NT2/D1 (cell line): ENCODE results near the gene BPI.

Experiments used
- DNase-seq: peaks from one replicate; pipeline ENCODE4 v3.0.0-alpha.2; 2011; ENCODE audit warnings: low read depth, low spot score
- H3K27me3 ChIP-seq: 2 replicates; pipeline ENCODE4 v1.6.0; 2011; ENCODE audit warnings: mild to moderate bottlenecking; ENCODE audit not compliant: insufficient read length, insufficient read depth
- H3K36me3 ChIP-seq: 2 replicates; pipeline ENCODE4 v1.6.1; 2011; ENCODE audit warnings: mild to moderate bottlenecking, low read length, mixed read lengths; ENCODE audit not compliant: insufficient read depth, insufficient read length
- H3K4me1 ChIP-seq: 2 replicates; pipeline ENCODE4 v1.5.1; 2011; ENCODE audit not compliant: insufficient read depth, insufficient read length
- H3K4me3 ChIP-seq: 2 replicates; pipeline ENCODE4 v1.5.1; 2011; ENCODE audit warnings: low read depth; ENCODE audit not compliant: insufficient read length
- H3K9ac ChIP-seq: 2 replicates; pipeline ENCODE4 v1.6.0; 2011; ENCODE audit warnings: low read depth; ENCODE audit not compliant: insufficient read length
- H3K9me3 ChIP-seq: 2 replicates; pipeline ENCODE4 v1.5.1; 2011; ENCODE audit warnings: mild to moderate bottlenecking, low read length; ENCODE audit not compliant: insufficient read depth
- SUZ12 ChIP-seq: IDR thresholded peaks from 2 replicates; pipeline ENCODE4 v1.6.1; 2011; ENCODE audit not compliant: insufficient read length, insufficient read depth; ENCODE audit errors: extremely low read depth
- YY1 ChIP-seq: IDR thresholded peaks from 2 replicates; pipeline ENCODE4 v1.6.1; 2011; ENCODE audit not compliant: insufficient read length, insufficient read depth
- ZNF274 ChIP-seq: IDR thresholded peaks from 2 replicates; pipeline ENCODE4 v1.6.1; 2011; ENCODE audit warnings: mild to moderate bottlenecking, low read depth, low read length

Gene BPI

GRCh38 chr20:38315290-38315966 is 11.5 kb downstream of the BPI start:
- Histone ChIP-seq H3K4me3 (no peak overlapping the region), H3K27me3 (no peaks in the 10 kb centered on the region), H3K9ac (peak overlapping the region; percentile 27), H3K4me1 (peaks cover 4% of the 10 kb centered on the region), H3K36me3 (no peaks in the 10 kb centered on the region), H3K9me3 (no peaks in the 10 kb centered on the region)
- DNase-seq = no peak
- TF ChIP-seq ZNF274 (no peak), SUZ12 (no peak), YY1 (no peak)

GRCh38 chr20:38316341-38316740 is 12.4 kb downstream of the BPI start:
- TF ChIP-seq ZNF274 = no peak
- no peak for TF ChIP-seq YY1
- no peak for TF ChIP-seq SUZ12
- H3K9ac ChIP-seq = no peak overlapping the region
- H3K4me1 ChIP-seq = peaks cover 4% of the 10 kb centered on the region
- H3K27me3 ChIP-seq = no peaks in the 10 kb centered on the region
- H3K36me3 ChIP-seq = no peaks in the 10 kb centered on the region
- no peak overlapping the region for H3K4me3 ChIP-seq
- H3K9me3 ChIP-seq = no peaks in the 10 kb centered on the region
- DNase-seq = no peak

- no peak for DNase-seq
- Histone ChIP-seq H3K4me1 (peaks cover under 1% of the 10 kb centered on the region), H3K9ac (no peak overlapping the region), H3K4me3 (no peak overlapping the region), H3K9me3 (no peaks in the 10 kb centered on the region), H3K27me3 (no peaks in the 10 kb centered on the region), H3K36me3 (no peaks in the 10 kb centered on the region)
- no peak for TF ChIP-seq YY1
- TF ChIP-seq SUZ12 = no peak
- no peak for TF ChIP-seq ZNF274
Observed at GRCh38 chr20:38317422-38317821, 13.5 kb downstream of the BPI start.

GRCh38 chr20:38320221-38320620 is 16.3 kb downstream of the BPI start:
- Histone ChIP-seq H3K4me1 (no peaks in the 10 kb centered on the region), H3K36me3 (no peaks in the 10 kb centered on the region), H3K9ac (no peak overlapping the region), H3K27me3 (peaks cover 2% of the 10 kb centered on the region), H3K9me3 (no peaks in the 10 kb centered on the region), H3K4me3 (no peak overlapping the region)
- TF ChIP-seq SUZ12 = no peak
- no peak for TF ChIP-seq YY1
- no peak for TF ChIP-seq ZNF274
- DNase-seq = no peak

GRCh38 chr20:38321959-38322598 is 18.1 kb downstream of the BPI start:
- H3K9me3 ChIP-seq = no peaks in the 10 kb centered on the region
- DNase-seq = peak; percentile 50
- H3K4me3 ChIP-seq = no peak overlapping the region
- no peaks in the 10 kb centered on the region for H3K36me3 ChIP-seq
- H3K27me3 ChIP-seq = peaks cover 2% of the 10 kb centered on the region
- H3K4me1 ChIP-seq = no peaks in the 10 kb centered on the region
- no peak overlapping the region for H3K9ac ChIP-seq
- TF ChIP-seq SUZ12 (no peak), ZNF274 (no peak), YY1 (no peak)

- Histone ChIP-seq H3K36me3 (no peaks in the 10 kb centered on the region), H3K9ac (no peak overlapping the region), H3K27me3 (peaks cover 2% of the 10 kb centered on the region), H3K4me3 (no peak overlapping the region), H3K4me1 (no peaks in the 10 kb centered on the region), H3K9me3 (no peaks in the 10 kb centered on the region)
- no peak for DNase-seq
- TF ChIP-seq ZNF274 = no peak
- no peak for TF ChIP-seq YY1
- no peak for TF ChIP-seq SUZ12
Observed at GRCh38 chr20:38324159-38324558, 20.2 kb downstream of the BPI start.

- peaks cover 2% of the 10 kb centered on the region for H3K27me3 ChIP-seq
- TF ChIP-seq ZNF274 (no peak), YY1 (no peak), SUZ12 (no peak)
Observed at GRCh38 chr20:38325167-38325566, 21.2 kb downstream of the BPI start.

More at GRCh38 chr20:38325167-38325566, 21.2 kb downstream of the BPI start:
- Histone ChIP-seq H3K9ac (no peak overlapping the region), H3K4me3 (no peak overlapping the region), H3K9me3 (no peaks in the 10 kb centered on the region), H3K4me1 (no peaks in the 10 kb centered on the region), H3K36me3 (no peaks in the 10 kb centered on the region)
- DNase-seq = no peak
